H1 (cell line): ENCODE data around the gene FNDC11. TPM values are rescaled to one million over a fixed set of nuclear protein-coding genes. Genes with fewer than 3 reads are reported as not detected.
A peak's percentile ranks its signal among the peaks of the same experiment; 100 is the strongest.

Source experiments
- CTCF ChIA-PET: fragments of 300-600 bp; sonication (Branson Sonifier 250); formaldehyde crosslinking; loops from one replicate; lab custom pipeline; 2021; ENCODE audit not compliant: partially characterized antibody; lab: Charles Lee
- POLR2A ChIA-PET: fragments of 300-600 bp; sonication (Branson Sonifier 250); formaldehyde crosslinking; loops from one replicate; lab custom pipeline; 2021; ENCODE audit warnings: inconsistent platforms; ENCODE audit not compliant: partially characterized antibody; lab: Charles Lee
- DNase-seq, 2 experiments: peaks; one replicate each; pipeline versions ENCODE4 v3.0.0 to v3.0.0-alpha.2; 2010 to 2022; ENCODE audit warnings: low spot score in 2 of 2, low read depth in 1 of 2, mixed read lengths in 1 of 2
- FAIRE-seq: peaks from 2 replicates; lab custom pipeline; 2011; peaks lifted over from hg19 to GRCh38; lab: Jason Lieb, UNC
- H2AFZ ChIP-seq: 2 replicates; pipeline ENCODE4 v1.8.1; 2012; ENCODE audit warnings: low read length, inconsistent platforms
- H2AK5ac ChIP-seq: 2 replicates; pipeline ENCODE4 v1.6.1; 2013; ENCODE audit warnings: low read depth, low read length
- H2BK120ac ChIP-seq: replicated peaks from 2 replicates; pipeline ENCODE3; 2013; ENCODE audit warnings: low read depth, low read length, inconsistent platforms
- H2BK12ac ChIP-seq: 2 replicates; pipeline ENCODE4 v1.6.1; 2013; ENCODE audit warnings: low read depth, low read length
- H2BK15ac ChIP-seq: 2 replicates; pipeline ENCODE4 v1.6.1; 2013; ENCODE audit warnings: low read length
- H2BK20ac ChIP-seq: 2 replicates; pipeline ENCODE4 v1.6.1; 2013; ENCODE audit warnings: low read length
- H2BK5ac ChIP-seq: 2 replicates; pipeline ENCODE4 v1.6.1; 2013; ENCODE audit warnings: low read depth, low read length
- H3K14ac ChIP-seq: 2 replicates; pipeline ENCODE4 v1.6.1; 2013; ENCODE audit warnings: inconsistent platforms; ENCODE audit not compliant: insufficient read length
- H3K18ac ChIP-seq: 2 replicates; pipeline ENCODE4 v1.6.1; 2013; ENCODE audit warnings: low read length; ENCODE audit errors: extremely low read depth
- H3K23ac ChIP-seq: 2 replicates; pipeline ENCODE4 v1.6.1; 2013; ENCODE audit warnings: inconsistent platforms; ENCODE audit not compliant: insufficient read length
- H3K23me2 ChIP-seq: 2 replicates; pipeline ENCODE4 v1.6.1; 2013; ENCODE audit warnings: low read depth, low read length
- H3K27ac ChIP-seq: 2 replicates; pipeline ENCODE4 v1.6.1; 2011; ENCODE audit warnings: low read depth, low read length, inconsistent platforms
- H3K27me3 ChIP-seq, 4 experiments: replicated peaks in 1 of 4; 1 replicate in 1 of 4; 2 replicates in 3 of 4; pipeline versions ENCODE4 v1.6.1 to v1.8.1; 2011 to 2013; ENCODE audit warnings: low read length in 3 of 4, mild to moderate bottlenecking in 3 of 4, inconsistent platforms in 2 of 4, mixed read lengths in 2 of 4, moderate library complexity in 1 of 4; ENCODE audit not compliant: control insufficient read depth in 3 of 4, insufficient read depth in 3 of 4; ENCODE audit errors: extremely low read depth in 1 of 4
- H3K36me3 ChIP-seq, 4 experiments: 2 replicates each; pipeline versions ENCODE4 v1.6.1 to v1.8.1; 2011 to 2013; ENCODE audit warnings: mild to moderate bottlenecking in 4 of 4, low read length in 3 of 4, moderate library complexity in 2 of 4, control low read depth in 1 of 4, inconsistent platforms in 1 of 4; ENCODE audit not compliant: insufficient read depth in 4 of 4, control insufficient read depth in 2 of 4
- H3K4ac ChIP-seq: replicated peaks from 2 replicates; pipeline ENCODE3; 2013; ENCODE audit warnings: low read length, low read depth, mixed read lengths, inconsistent platforms; ENCODE audit not compliant: insufficient read length
- H3K4me1 ChIP-seq, 4 experiments: replicated peaks in 1 of 4; 1 replicate in 1 of 4; 2 replicates in 3 of 4; pipeline versions ENCODE4 v1.6.1 to v1.8.1; 2011 to 2013; ENCODE audit warnings: low read length in 3 of 4, inconsistent platforms in 2 of 4, mixed read lengths in 1 of 4; ENCODE audit not compliant: insufficient read depth in 4 of 4, control insufficient read depth in 3 of 4
- H3K4me2 ChIP-seq, 2 experiments: 2 replicates each; pipeline versions ENCODE4 v1.6.1 to v1.8.1; 2011 to 2013; ENCODE audit warnings: low read depth in 2 of 2, low read length in 2 of 2, control low read depth in 1 of 2, inconsistent platforms in 1 of 2, mild to moderate bottlenecking in 1 of 2; ENCODE audit not compliant: insufficient read depth in 1 of 2
- H3K4me3 ChIP-seq, 4 experiments: fragments of 200-600, 300-600 bp in 1 of 4; sonication (generic), shearing (Covaris generic), sonication (Bioruptor Twin) in 1 of 4; 2 replicates each; pipeline versions ENCODE4 v1.5.1 to v1.8.1; 2011 to 2016; ENCODE audit warnings: low read length in 4 of 4, low read depth in 3 of 4, control low read depth in 2 of 4, inconsistent platforms in 2 of 4, mild to moderate bottlenecking in 2 of 4, mixed read lengths in 1 of 4, moderate library complexity in 1 of 4; ENCODE audit not compliant: insufficient read depth in 2 of 4; ENCODE audit errors: extremely low read depth in 1 of 4
- H3K56ac ChIP-seq: replicated peaks from 2 replicates; pipeline ENCODE3; 2013; ENCODE audit warnings: low read depth, mild to moderate bottlenecking, mixed read lengths, low read length, inconsistent platforms; ENCODE audit not compliant: insufficient read length
- H3K79me1 ChIP-seq: 2 replicates; pipeline ENCODE4 v1.6.1; 2013; ENCODE audit warnings: low read depth, low read length, control low read depth
- H3K79me2 ChIP-seq, 2 experiments: 2 replicates each; pipeline versions ENCODE4 v1.6.1 to v1.8.1; 2012 to 2013; ENCODE audit warnings: low read length in 2 of 2, mild to moderate bottlenecking in 2 of 2, inconsistent platforms in 1 of 2; ENCODE audit not compliant: insufficient read depth in 2 of 2, control insufficient read depth in 1 of 2
- H3K9ac ChIP-seq, 4 experiments: replicated peaks in 1 of 4; 1 replicate in 1 of 4; 2 replicates in 3 of 4; pipeline versions ENCODE4 v1.6.1 to v1.8.1; 2011 to 2013; ENCODE audit warnings: low read depth in 3 of 4, low read length in 3 of 4, control low read depth in 2 of 4, mild to moderate bottlenecking in 2 of 4, moderate library complexity in 2 of 4, inconsistent platforms in 1 of 4; ENCODE audit errors: extremely low read depth in 1 of 4
- H3K9me3 ChIP-seq, 2 experiments: 2 replicates each; pipeline versions ENCODE4 v1.6.1 to v1.8.1; 2012 to 2013; ENCODE audit warnings: mild to moderate bottlenecking in 2 of 2, moderate library complexity in 2 of 2, control low read depth in 1 of 2, inconsistent platforms in 1 of 2, low read depth in 1 of 2, low read length in 1 of 2, mixed read lengths in 1 of 2; ENCODE audit not compliant: insufficient read depth in 2 of 2
- H4K20me1 ChIP-seq, 2 experiments: replicated peaks in 1 of 2; 2 replicates each; pipeline versions ENCODE3 to v1.8.1; 2011 to 2013; ENCODE audit warnings: inconsistent platforms in 2 of 2, low read length in 2 of 2, mild to moderate bottlenecking in 1 of 2; ENCODE audit not compliant: insufficient read depth in 2 of 2, control insufficient read depth in 1 of 2
- H4K5ac ChIP-seq: 2 replicates; pipeline ENCODE4 v1.6.1; 2013; ENCODE audit warnings: low read length, low read depth, mixed read lengths, inconsistent platforms; ENCODE audit not compliant: insufficient read length
- H4K8ac ChIP-seq: 2 replicates; pipeline ENCODE4 v1.8.0; 2013; ENCODE audit warnings: mild to moderate bottlenecking, moderate library complexity, low read length, inconsistent platforms; ENCODE audit not compliant: insufficient read depth; ENCODE audit errors: extremely low read depth
- H4K91ac ChIP-seq: replicated peaks from 2 replicates; pipeline ENCODE3; 2013; ENCODE audit warnings: low read length, mixed read lengths, inconsistent platforms; ENCODE audit not compliant: insufficient read length
- BACH1 ChIP-seq: IDR thresholded peaks from 2 replicates; pipeline ENCODE4 v1.6.1; 2012; ENCODE audit warnings: low read length, improper control_type of control experiment
- CHD2 ChIP-seq: IDR thresholded peaks from 2 replicates; pipeline ENCODE4 v1.6.1; 2012; ENCODE audit warnings: low read length, improper control_type of control experiment
- CTCF ChIP-seq, 3 experiments: IDR thresholded peaks; 1 replicate in 2 of 3; 2 replicates in 1 of 3; pipeline versions ENCODE4 v1.5.1 to v1.6.1; 2011; ENCODE audit warnings: low read length in 3 of 3, mild to moderate bottlenecking in 3 of 3, inconsistent platforms in 2 of 3, low read depth in 1 of 3, moderate library complexity in 1 of 3; ENCODE audit not compliant: insufficient read depth in 1 of 3; ENCODE audit errors: control extremely low read depth in 1 of 3
- FOSL1 ChIP-seq: IDR thresholded peaks from 2 replicates; pipeline ENCODE4 v1.6.1; 2011; ENCODE audit warnings: mild to moderate bottlenecking, low read depth, low read length, moderate library complexity; ENCODE audit not compliant: insufficient read depth
- GABPA ChIP-seq: IDR thresholded peaks from 2 replicates; pipeline ENCODE4 v1.6.1; 2011; ENCODE audit warnings: mild to moderate bottlenecking, low read length, moderate library complexity, borderline replicate concordance; ENCODE audit not compliant: insufficient read depth
- JUND ChIP-seq: IDR thresholded peaks from 2 replicates; pipeline ENCODE4 v1.6.1; 2011; ENCODE audit warnings: mild to moderate bottlenecking, improper control_type of control experiment, low read length
- SIN3A ChIP-seq, 2 experiments: IDR thresholded peaks in 1 of 2; conservative IDR thresholded peaks in 1 of 2; 2 replicates each; pipeline ENCODE4 v1.6.1; 2011 to 2012; ENCODE audit warnings: low read length in 2 of 2, improper control_type of control experiment in 1 of 2, low read depth in 1 of 2, mild to moderate bottlenecking in 1 of 2
- SIX5 ChIP-seq: IDR thresholded peaks from 2 replicates; pipeline ENCODE4 v1.6.1; 2011; ENCODE audit warnings: mild to moderate bottlenecking, low read depth, low read length
- TAF1 ChIP-seq: IDR thresholded peaks from 2 replicates; pipeline ENCODE4 v1.6.1; 2011; ENCODE audit warnings: mild to moderate bottlenecking, low read depth, low read length
- WGBS, 2 experiments: shearing (Covaris generic) in 1 of 2; methylation state at CpG; one replicate each; pipeline versions ENCODE4 v1.1.6 to v1.1.7; 2013 to 2015; ENCODE audit warnings: low lambda C conversion rate in 2 of 2, mixed read lengths in 2 of 2, inconsistent platforms in 1 of 2, low coverage in 1 of 2, missing lambda C conversion rate in 1 of 2; ENCODE audit not compliant: insufficient replicate concordance in 2 of 2, insufficient coverage in 1 of 2, insufficient read length in 1 of 2; ENCODE audit errors: extremely low coverage in 1 of 2, missing lambda C conversion rate in 1 of 2; 5-methylcytosine and 5-hydroxymethylcytosine counted together
- polyA plus RNA-seq, 7 experiments: library from polyadenylated mRNA; depleted of rRNA in 3 of 7; stranded (reverse) in 5 of 7; unstranded in 2 of 7; fragments of >200 nt in 5 of 7; fragments of 200-250 nt in 2 of 7; gene quantifications; 1 replicate in 5 of 7; 2 replicates in 1 of 7; 4 replicates in 1 of 7; pipeline versions ENCODE4 v1.2.1 to v1.2.3, GENCODE V29; 2011 to 2013; ENCODE audit warnings: missing spikeins in 2 of 7, mixed read lengths in 2 of 7
- total RNA-seq: library from RNA; stranded (reverse); fragmentation: NEBNext Ultra II Directional; extraction: Animal tissue kit (Norgen Biotek cat#: 25700); gene quantifications from 2 replicates; pipeline ENCODE4 v1.2.1, GENCODE V29; 2021

FNDC11 gene
- total and polyA plus RNA-seq, 2 of the 8 experiments (the other 6 are each of a cell fraction or from before 2014, with no cell fraction given), result 2.6 to 8.8 TPM

GRCh38 chr20:63537525-63538203, 16.3 kb upstream of the FNDC11 start:
- Histone ChIP-seq H3K23ac (no peak overlapping the region), H2BK12ac (no peak overlapping the region; the same call in 1 of the 2 replicates), H2BK20ac (no peak overlapping the region), H3K4me2 (peak overlapping the region; percentile 0 to 67; a peak in 3 of 4 replicates), H3K4me3 (peak overlapping the region in 3 of 4 experiments; percentile 24 to 48 (median 25); a peak in 4 of 8 replicates), H2AK5ac (no peak overlapping the region), H3K23me2 (no peaks in the 10 kb centered on the region), H3K9me3 (no peaks in the 10 kb centered on the region), H2BK5ac (peak overlapping the region; percentile 44; the same call in 1 of the 2 replicates), H2BK120ac (no peak overlapping the region), H4K8ac (peak overlapping the region; percentile 86; the same call in 1 of the 2 replicates), H3K9ac (no peak overlapping the region; a peak in 1 of 7 replicates), H2AFZ (no peak overlapping the region), H4K20me1 (no peaks in the 10 kb centered on the region), H3K14ac (no peak overlapping the region), H3K4me1 (peaks cover 0 to 23% (median 3%) of the 10 kb centered on the region in 4 experiments; a peak in 5 of 7 replicates), H3K27ac (no peak overlapping the region), H2BK15ac (no peak overlapping the region), H3K79me2 (no peaks in the 10 kb centered on the region), H3K18ac (no peak overlapping the region), H3K36me3 (no peaks in the 10 kb centered on the region), H4K91ac (peak overlapping the region; percentile 74), H3K56ac (peak overlapping the region; percentile 82), H3K4ac (no peak overlapping the region), H4K5ac (peak overlapping the region; percentile 71), H3K27me3 (no peaks in the 10 kb centered on the region), H3K79me1 (no peaks in the 10 kb centered on the region)
- FAIRE-seq (no peak), DNase-seq (peak; percentile 71 to 97)
- ChIA-PET POLR2A (interaction anchor here (1.1 to 3.7 kb wide), 9 partner anchors 10 to 111 kb away, joined by 3 to 26 read pairs (median 4); partner anchors contain the start of gene PPDPF), CTCF (interaction anchor here (0.5 to 4.8 kb wide), 66 partner anchors 9 to 639 kb away, joined by 3 to 23 read pairs (median 4); partner anchors contain the start of genes CHRNA4, FNDC11, HELZ2 and LIME1)
- 52% methylated on average over 13 of the region's 34 CpGs; no CpG with 5 or more reads in 1 of the 2 experiments for WGBS, 2 experiments
- TF ChIP-seq TAF1 (0 out of 2 replicates have a peak, but pooled peaks have one; percentile 16), SIX5 (no peak), FOSL1 (no peak), CTCF (IDR thresholded peaks at IDR 0.05; ENCODE audit: control extremely low read depth in 1 of 3, insufficient read depth in 1 of 3, low read depth in 1 of 3, low read length in 3 of 3) (peak; percentile 92 to 95 (median 92)), BACH1 (0 out of 2 replicates have a peak, but pooled peaks have one; percentile 28), GABPA (peak; percentile 79; the same call in 1 of the 2 replicates), JUND (no peak), SIN3A (conservative IDR thresholded peaks at IDR 0.05 in 1 of 2, IDR thresholded peaks at IDR 0.05 in 1 of 2; ENCODE audit: low read depth in 1 of 2, low read length in 2 of 2) (peak; percentile 22 to 59; a peak in 1 of 4 replicates), CHD2 (peak; percentile 6; the same call in 1 of the 2 replicates)
